Lung (tissue), 12 donors: ENCODE data around the gene UNC13A. TPM values are rescaled to one million over a fixed set of nuclear protein-coding genes. Genes with fewer than 3 reads are reported as not detected.

Source experiments
- ATAC-seq: fragments of 200-7000 bp; cut with Tn5 transposase; one replicate; pipeline ENCODE4 v1.9.1; 2020; ENCODE audit warnings: moderate number of reproducible peaks; ENCODE audit not compliant: insufficient read depth, low FRiP score
- DNase-seq, 3 donors: peaks; one replicate each; pipeline ENCODE4 v3.0.0-alpha.2; 2013 to 2017
- H3K27ac ChIP-seq, 2 donors: one replicate each; pipeline ENCODE4 v1.5.1; 2013; ENCODE audit warnings: mild to moderate bottlenecking in 2 of 2, moderate library complexity in 2 of 2, control low read depth in 1 of 2, inconsistent platforms in 1 of 2, low read depth in 1 of 2, low read length in 1 of 2
- H3K27me3 ChIP-seq, 3 donors: one replicate each; pipeline ENCODE4 v1.5.1; 2013; ENCODE audit warnings: low read length in 2 of 3; ENCODE audit not compliant: control insufficient read depth in 3 of 3, insufficient read depth in 3 of 3
- H3K36me3 ChIP-seq, 4 donors: one replicate each; pipeline ENCODE4 v1.5.1; 2013; ENCODE audit warnings: low read length in 4 of 4, mild to moderate bottlenecking in 1 of 4, moderate library complexity in 1 of 4; ENCODE audit not compliant: control insufficient read depth in 4 of 4, insufficient read depth in 4 of 4
- H3K4me1 ChIP-seq, 5 donors: one replicate each; pipeline ENCODE4 v1.5.1; 2013; ENCODE audit warnings: low read length in 5 of 5, mild to moderate bottlenecking in 2 of 5, moderate library complexity in 1 of 5; ENCODE audit not compliant: control insufficient read depth in 5 of 5, insufficient read depth in 5 of 5
- H3K4me3 ChIP-seq: one replicate; pipeline ENCODE4 v1.5.1; 2013; ENCODE audit warnings: mild to moderate bottlenecking, control low read depth, moderate library complexity
- H3K9ac ChIP-seq, 2 donors: one replicate each; pipeline ENCODE4 v1.5.1; 2013; ENCODE audit warnings: low read length in 2 of 2, control low read depth in 1 of 2; ENCODE audit not compliant: insufficient read depth in 1 of 2
- H3K9me3 ChIP-seq, 4 donors: one replicate each; pipeline ENCODE4 v1.5.1; 2013; ENCODE audit warnings: low read length in 3 of 4, mild to moderate bottlenecking in 1 of 4, moderate library complexity in 1 of 4; ENCODE audit not compliant: control insufficient read depth in 4 of 4, insufficient read depth in 3 of 4
- CTCF ChIP-seq: IDR thresholded peaks from 2 replicates; pipeline ENCODE4 v1.5.1; 2012; ENCODE audit warnings: mild to moderate bottlenecking; ENCODE audit errors: control extremely low read depth, extremely low read depth
- WGBS, 2 donors: extraction: QIAGEN DNeasy Blood & Tissue Kit; methylation state at CpG; one replicate each; pipeline ENCODE4 v1.1.7; 2013; 5-methylcytosine and 5-hydroxymethylcytosine counted together
- polyA plus RNA-seq, 2 donors: library from polyadenylated mRNA; stranded (reverse); fragments of 200-250 nt; gene quantifications; one replicate each; pipeline ENCODE4 v1.2.1, GENCODE V29; 2013
- total RNA-seq, 2 donors: library from RNA; depleted of rRNA in 1 of 2; stranded (reverse); fragments of >200 nt in 1 of 2; gene quantifications; one replicate each; pipeline ENCODE4 v1.2.1, GENCODE V29; 2014 to 2021
- donor health status: control.
- donor health status: control.
- donor health status: Bipolar disorder and iron deficiency.
- donor health status: healthy.
- donor health status: DM: yes; HTN: yes; CAD: no.

UNC13A gene
- total and polyA plus RNA-seq, 4 donors = 0.14 to 0.31 (median 0.27) TPM

- DNase-seq = no peak
- H3K4me1 ChIP-seq = peaks cover 0 to under 1% (median 0%) of the 10 kb centered on the region in 5 donors
- H3K27ac ChIP-seq = no peak overlapping the region
- no peak overlapping the region for H3K9ac ChIP-seq
- no peak for ATAC-seq
- H3K27me3 ChIP-seq = no peaks in the 10 kb centered on the region
- H3K36me3 ChIP-seq = no peaks in the 10 kb centered on the region
- H3K4me3 ChIP-seq = no peak overlapping the region
- TF ChIP-seq CTCF = no peak
- 64 to 77% methylated on average over 5 to 6 of the region's 6 CpGs for WGBS, 2 donors
- no peaks in the 10 kb centered on the region for H3K9me3 ChIP-seq
Measured at GRCh38 chr19:17711851-17712250, 23.7 kb upstream of the UNC13A start.

- ATAC-seq = no peak
- no peaks in the 10 kb centered on the region for H3K27me3 ChIP-seq
- WGBS, 2 donors = 39 to 49% methylated on average over 15 to 17 of the region's 17 CpGs
Measured at GRCh38 chr19:17706750-17707181, 18.6 kb upstream of the UNC13A start.

GRCh38 chr19:17703824-17704463 is 15.8 kb upstream of the UNC13A start:
- DNase-seq = peak in 1 of 3 donors; percentile 16
- ATAC-seq = peak; percentile 58

More at GRCh38 chr19:17706750-17707181, 18.6 kb upstream of the UNC13A start:
- DNase-seq = no peak
- no peaks in the 10 kb centered on the region for H3K4me1 ChIP-seq
- no peak overlapping the region for H3K9ac ChIP-seq
- H3K4me3 ChIP-seq = no peak overlapping the region
- TF ChIP-seq CTCF = no peak
- no peak overlapping the region for H3K27ac ChIP-seq
- H3K9me3 ChIP-seq = no peaks in the 10 kb centered on the region
- no peaks in the 10 kb centered on the region for H3K36me3 ChIP-seq

More at GRCh38 chr19:17703824-17704463, 15.8 kb upstream of the UNC13A start:
- Histone ChIP-seq H3K27ac (no peak overlapping the region), H3K9ac (no peak overlapping the region), H3K27me3 (no peaks in the 10 kb centered on the region), H3K4me1 (no peaks in the 10 kb centered on the region), H3K36me3 (no peaks in the 10 kb centered on the region), H3K9me3 (no peaks in the 10 kb centered on the region), H3K4me3 (no peak overlapping the region)
- peak; percentile 65 for TF ChIP-seq CTCF
- 41 to 48% methylated on average over 11 of the region's 11 CpGs for WGBS, 2 donors
